GM12878 (cell line): ENCODE measurements around the gene PLA2G3. TPM values are rescaled to one million over a fixed set of nuclear protein-coding genes. Genes with fewer than 3 reads are reported as not detected.

Experiments
- BMI1 ChIP-seq: fragments of 450-650 bp; IDR thresholded peaks from 2 replicates; pipeline ENCODE4 v1.6.1; 2016; ENCODE audit warnings: mild to moderate bottlenecking, moderate library complexity, borderline replicate concordance
- E2F8 ChIP-seq: fragments of 450-650 bp; IDR thresholded peaks from 2 replicates; pipeline ENCODE4 v1.6.1; 2018; ENCODE audit warnings: mild to moderate bottlenecking, low read depth, moderate library complexity; ENCODE audit not compliant: partially characterized antibody
- JUND ChIP-seq: IDR thresholded peaks from 2 replicates; pipeline ENCODE4 v1.6.1; 2012; ENCODE audit warnings: low read depth, mild to moderate bottlenecking, low read length, improper control_type of control experiment, moderate library complexity
- KDM1A ChIP-seq: fragments of 200-600 bp; sonication (generic); IDR thresholded peaks from 2 replicates; pipeline ENCODE4 v1.6.1; 2016; ENCODE audit warnings: borderline replicate concordance
- NFYB ChIP-seq: IDR thresholded peaks from 2 replicates; pipeline ENCODE4 v1.6.1; 2011; ENCODE audit warnings: low read depth, mild to moderate bottlenecking, low read length, improper control_type of control experiment, moderate library complexity; ENCODE audit not compliant: insufficient read depth
- NR2C2 ChIP-seq: IDR thresholded peaks from 2 replicates; pipeline ENCODE4 v1.6.1; 2011; ENCODE audit warnings: borderline replicate concordance, low read depth; ENCODE audit not compliant: control insufficient read depth, insufficient read length
- RAD51 ChIP-seq: fragments of 450-650 bp; IDR thresholded peaks from 2 replicates; pipeline ENCODE4 v1.6.1; 2016; ENCODE audit warnings: moderate library complexity, mild to moderate bottlenecking, inconsistent platforms
- ZNF384 ChIP-seq: IDR thresholded peaks from 2 replicates; pipeline ENCODE4 v1.6.1; 2012; ENCODE audit warnings: low read depth, mild to moderate bottlenecking, low read length, improper control_type of control experiment, borderline replicate concordance
- ZZZ3 ChIP-seq: IDR thresholded peaks from 2 replicates; pipeline ENCODE4 v1.6.1; 2011; ENCODE audit warnings: low read depth; ENCODE audit not compliant: control insufficient read depth, insufficient read length
- polyA plus RNA-seq, 11 experiments: library from polyadenylated mRNA; depleted of rRNA in 4 of 11; unstranded in 6 of 11; stranded (reverse) in 5 of 11; fragments of >200 nt; fragmentation: Nextera tagmentation in 4 of 11; fragmentation: Illumina TruSeq in 1 of 11; extraction: Ambion mirVana in 4 of 11; extraction: Trizol in 1 of 11; gene quantifications; 1 replicate in 1 of 11; 2 replicates in 10 of 11; pipeline versions ENCODE4 v1.2.1 to v1.2.3, GENCODE V29; 2011 to 2016; ENCODE audit warnings: inconsistent platforms in 2 of 11, missing spikeins in 2 of 11, low read depth in 1 of 11
- total RNA-seq, 4 experiments: library from RNA; depleted of rRNA in 3 of 4; stranded (reverse); fragments of >200 nt in 3 of 4; fragmentation: Illumina TruSeq in 1 of 4; extraction: Trizol in 1 of 4; gene quantifications; 2 replicates each; pipeline versions ENCODE4 v1.2.1 to v1.2.3, GENCODE V29; 2013 to 2021
- TF ChIP-seq, protein P1 (sequence below): fragments of 450-650 bp; IDR thresholded peaks from 2 replicates; pipeline ENCODE4 v1.6.1; 2017; ENCODE audit warnings: antibody characterized with exemption, mild to moderate bottlenecking, moderate library complexity
- TF ChIP-seq, protein P2 (sequence below): fragments of 450-650 bp; IDR thresholded peaks from 2 replicates; pipeline ENCODE4 v1.6.1; 2014; ENCODE audit warnings: mild to moderate bottlenecking
- TF ChIP-seq, protein P3 (sequence below): fragments of 450-650 bp; IDR thresholded peaks from 2 replicates; pipeline ENCODE4 v1.6.1; 2017; ENCODE audit warnings: mild to moderate bottlenecking, moderate library complexity
- TF ChIP-seq, protein P4 (sequence below): fragments of 450-650 bp; IDR thresholded peaks from 2 replicates; pipeline ENCODE4 v1.6.1; 2017; ENCODE audit warnings: mild to moderate bottlenecking, low read depth, inconsistent platforms; ENCODE audit not compliant: poor library complexity, severe bottlenecking

Gene PLA2G3
- total and polyA plus RNA-seq, 10 of the 15 experiments (the other 5 are each of a cell fraction or from before 2014, with no cell fraction given), result 0.04 TPM; not detected in 9

DNA sequence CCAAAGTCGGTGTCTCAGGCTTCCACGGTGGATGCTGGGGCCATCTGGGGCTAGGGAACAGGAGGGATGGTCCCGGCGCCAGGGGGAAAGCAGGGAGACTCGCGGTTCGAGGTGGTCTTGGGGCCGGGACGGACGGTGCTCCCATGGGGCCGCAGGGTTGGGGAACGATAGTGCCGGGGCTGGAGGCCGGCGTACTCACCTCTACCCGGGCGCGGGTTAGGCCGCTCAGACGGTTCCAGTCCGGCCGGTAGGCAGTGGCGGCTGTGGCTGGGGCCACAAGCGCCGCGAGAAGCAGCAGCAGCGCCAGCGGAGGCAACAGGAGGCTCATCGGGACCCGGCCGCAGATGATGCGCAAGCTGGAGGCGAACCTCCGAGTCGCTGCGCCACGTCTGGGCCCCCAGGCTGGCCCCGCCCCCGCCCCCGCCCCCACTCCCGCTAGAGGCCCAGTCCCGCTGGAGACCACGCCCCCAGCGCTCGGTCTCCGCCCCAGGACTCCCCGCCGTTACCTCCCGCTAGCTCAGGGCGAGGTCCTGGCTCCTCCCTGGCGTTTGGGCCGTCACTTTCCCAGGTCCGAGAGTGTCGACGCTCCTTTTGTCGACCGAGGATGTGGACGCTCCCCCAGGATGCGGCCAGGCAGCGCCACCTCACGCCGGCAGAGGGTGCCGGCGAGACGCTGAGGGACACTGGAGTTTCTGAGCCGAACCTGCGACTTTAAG lies 33.0 kb downstream of the PLA2G3 start, which contains the start of gene SELENOM (continued):
- TF ChIP-seq, protein P1, sequence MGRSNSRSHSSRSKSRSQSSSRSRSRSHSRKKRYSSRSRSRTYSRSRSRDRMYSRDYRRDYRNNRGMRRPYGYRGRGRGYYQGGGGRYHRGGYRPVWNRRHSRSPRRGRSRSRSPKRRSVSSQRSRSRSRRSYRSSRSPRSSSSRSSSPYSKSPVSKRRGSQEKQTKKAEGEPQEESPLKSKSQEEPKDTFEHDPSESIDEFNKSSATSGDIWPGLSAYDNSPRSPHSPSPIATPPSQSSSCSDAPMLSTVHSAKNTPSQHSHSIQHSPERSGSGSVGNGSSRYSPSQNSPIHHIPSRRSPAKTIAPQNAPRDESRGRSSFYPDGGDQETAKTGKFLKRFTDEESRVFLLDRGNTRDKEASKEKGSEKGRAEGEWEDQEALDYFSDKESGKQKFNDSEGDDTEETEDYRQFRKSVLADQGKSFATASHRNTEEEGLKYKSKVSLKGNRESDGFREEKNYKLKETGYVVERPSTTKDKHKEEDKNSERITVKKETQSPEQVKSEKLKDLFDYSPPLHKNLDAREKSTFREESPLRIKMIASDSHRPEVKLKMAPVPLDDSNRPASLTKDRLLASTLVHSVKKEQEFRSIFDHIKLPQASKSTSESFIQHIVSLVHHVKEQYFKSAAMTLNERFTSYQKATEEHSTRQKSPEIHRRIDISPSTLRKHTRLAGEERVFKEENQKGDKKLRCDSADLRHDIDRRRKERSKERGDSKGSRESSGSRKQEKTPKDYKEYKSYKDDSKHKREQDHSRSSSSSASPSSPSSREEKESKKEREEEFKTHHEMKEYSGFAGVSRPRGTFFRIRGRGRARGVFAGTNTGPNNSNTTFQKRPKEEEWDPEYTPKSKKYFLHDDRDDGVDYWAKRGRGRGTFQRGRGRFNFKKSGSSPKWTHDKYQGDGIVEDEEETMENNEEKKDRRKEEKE, result no peak
- no peak for TF ChIP-seq KDM1A
- no peak for TF ChIP-seq ZZZ3
- TF ChIP-seq, protein P2, sequence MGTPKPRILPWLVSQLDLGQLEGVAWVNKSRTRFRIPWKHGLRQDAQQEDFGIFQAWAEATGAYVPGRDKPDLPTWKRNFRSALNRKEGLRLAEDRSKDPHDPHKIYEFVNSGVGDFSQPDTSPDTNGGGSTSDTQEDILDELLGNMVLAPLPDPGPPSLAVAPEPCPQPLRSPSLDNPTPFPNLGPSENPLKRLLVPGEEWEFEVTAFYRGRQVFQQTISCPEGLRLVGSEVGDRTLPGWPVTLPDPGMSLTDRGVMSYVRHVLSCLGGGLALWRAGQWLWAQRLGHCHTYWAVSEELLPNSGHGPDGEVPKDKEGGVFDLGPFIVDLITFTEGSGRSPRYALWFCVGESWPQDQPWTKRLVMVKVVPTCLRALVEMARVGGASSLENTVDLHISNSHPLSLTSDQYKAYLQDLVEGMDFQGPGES, result no peak
- no peak for TF ChIP-seq NR2C2
- TF ChIP-seq JUND, result no peak
- no peak for TF ChIP-seq RAD51
- no peak for TF ChIP-seq BMI1
- TF ChIP-seq E2F8, result no peak
- no peak for TF ChIP-seq NFYB
- TF ChIP-seq, protein P3, sequence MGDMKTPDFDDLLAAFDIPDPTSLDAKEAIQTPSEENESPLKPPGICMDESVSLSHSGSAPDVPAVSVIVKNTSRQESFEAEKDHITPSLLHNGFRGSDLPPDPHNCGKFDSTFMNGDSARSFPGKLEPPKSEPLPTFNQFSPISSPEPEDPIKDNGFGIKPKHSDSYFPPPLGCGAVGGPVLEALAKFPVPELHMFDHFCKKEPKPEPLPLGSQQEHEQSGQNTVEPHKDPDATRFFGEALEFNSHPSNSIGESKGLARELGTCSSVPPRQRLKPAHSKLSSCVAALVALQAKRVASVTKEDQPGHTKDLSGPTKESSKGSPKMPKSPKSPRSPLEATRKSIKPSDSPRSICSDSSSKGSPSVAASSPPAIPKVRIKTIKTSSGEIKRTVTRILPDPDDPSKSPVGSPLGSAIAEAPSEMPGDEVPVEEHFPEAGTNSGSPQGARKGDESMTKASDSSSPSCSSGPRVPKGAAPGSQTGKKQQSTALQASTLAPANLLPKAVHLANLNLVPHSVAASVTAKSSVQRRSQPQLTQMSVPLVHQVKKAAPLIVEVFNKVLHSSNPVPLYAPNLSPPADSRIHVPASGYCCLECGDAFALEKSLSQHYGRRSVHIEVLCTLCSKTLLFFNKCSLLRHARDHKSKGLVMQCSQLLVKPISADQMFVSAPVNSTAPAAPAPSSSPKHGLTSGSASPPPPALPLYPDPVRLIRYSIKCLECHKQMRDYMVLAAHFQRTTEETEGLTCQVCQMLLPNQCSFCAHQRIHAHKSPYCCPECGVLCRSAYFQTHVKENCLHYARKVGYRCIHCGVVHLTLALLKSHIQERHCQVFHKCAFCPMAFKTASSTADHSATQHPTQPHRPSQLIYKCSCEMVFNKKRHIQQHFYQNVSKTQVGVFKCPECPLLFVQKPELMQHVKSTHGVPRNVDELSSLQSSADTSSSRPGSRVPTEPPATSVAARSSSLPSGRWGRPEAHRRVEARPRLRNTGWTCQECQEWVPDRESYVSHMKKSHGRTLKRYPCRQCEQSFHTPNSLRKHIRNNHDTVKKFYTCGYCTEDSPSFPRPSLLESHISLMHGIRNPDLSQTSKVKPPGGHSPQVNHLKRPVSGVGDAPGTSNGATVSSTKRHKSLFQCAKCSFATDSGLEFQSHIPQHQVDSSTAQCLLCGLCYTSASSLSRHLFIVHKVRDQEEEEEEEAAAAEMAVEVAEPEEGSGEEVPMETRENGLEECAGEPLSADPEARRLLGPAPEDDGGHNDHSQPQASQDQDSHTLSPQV, result no peak
- TF ChIP-seq, protein P4, sequence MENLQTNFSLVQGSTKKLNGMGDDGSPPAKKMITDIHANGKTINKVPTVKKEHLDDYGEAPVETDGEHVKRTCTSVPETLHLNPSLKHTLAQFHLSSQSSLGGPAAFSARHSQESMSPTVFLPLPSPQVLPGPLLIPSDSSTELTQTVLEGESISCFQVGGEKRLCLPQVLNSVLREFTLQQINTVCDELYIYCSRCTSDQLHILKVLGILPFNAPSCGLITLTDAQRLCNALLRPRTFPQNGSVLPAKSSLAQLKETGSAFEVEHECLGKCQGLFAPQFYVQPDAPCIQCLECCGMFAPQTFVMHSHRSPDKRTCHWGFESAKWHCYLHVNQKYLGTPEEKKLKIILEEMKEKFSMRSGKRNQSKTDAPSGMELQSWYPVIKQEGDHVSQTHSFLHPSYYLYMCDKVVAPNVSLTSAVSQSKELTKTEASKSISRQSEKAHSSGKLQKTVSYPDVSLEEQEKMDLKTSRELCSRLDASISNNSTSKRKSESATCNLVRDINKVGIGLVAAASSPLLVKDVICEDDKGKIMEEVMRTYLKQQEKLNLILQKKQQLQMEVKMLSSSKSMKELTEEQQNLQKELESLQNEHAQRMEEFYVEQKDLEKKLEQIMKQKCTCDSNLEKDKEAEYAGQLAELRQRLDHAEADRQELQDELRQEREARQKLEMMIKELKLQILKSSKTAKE, result no peak
- no peak for TF ChIP-seq ZNF384
